Activated effector memory CD4-positive, alpha-beta T cell treated with anti-CD3 and anti-CD28 coated beads, Interleukin-2, amount 50 U/mL, for 16 hours (primary cell): Measurements from ENCODE around the gene CDIPT.
"Not testable (repeated sequence)": the region's sequence is repeated elsewhere in the genome, so short reads cannot be mapped to it uniquely, and the experiment has no call there.

Source experiments
- DNase-seq: peaks from one replicate; pipeline ENCODE4 v3.0.0-alpha.2; 2020

The CDIPT gene

DNA sequence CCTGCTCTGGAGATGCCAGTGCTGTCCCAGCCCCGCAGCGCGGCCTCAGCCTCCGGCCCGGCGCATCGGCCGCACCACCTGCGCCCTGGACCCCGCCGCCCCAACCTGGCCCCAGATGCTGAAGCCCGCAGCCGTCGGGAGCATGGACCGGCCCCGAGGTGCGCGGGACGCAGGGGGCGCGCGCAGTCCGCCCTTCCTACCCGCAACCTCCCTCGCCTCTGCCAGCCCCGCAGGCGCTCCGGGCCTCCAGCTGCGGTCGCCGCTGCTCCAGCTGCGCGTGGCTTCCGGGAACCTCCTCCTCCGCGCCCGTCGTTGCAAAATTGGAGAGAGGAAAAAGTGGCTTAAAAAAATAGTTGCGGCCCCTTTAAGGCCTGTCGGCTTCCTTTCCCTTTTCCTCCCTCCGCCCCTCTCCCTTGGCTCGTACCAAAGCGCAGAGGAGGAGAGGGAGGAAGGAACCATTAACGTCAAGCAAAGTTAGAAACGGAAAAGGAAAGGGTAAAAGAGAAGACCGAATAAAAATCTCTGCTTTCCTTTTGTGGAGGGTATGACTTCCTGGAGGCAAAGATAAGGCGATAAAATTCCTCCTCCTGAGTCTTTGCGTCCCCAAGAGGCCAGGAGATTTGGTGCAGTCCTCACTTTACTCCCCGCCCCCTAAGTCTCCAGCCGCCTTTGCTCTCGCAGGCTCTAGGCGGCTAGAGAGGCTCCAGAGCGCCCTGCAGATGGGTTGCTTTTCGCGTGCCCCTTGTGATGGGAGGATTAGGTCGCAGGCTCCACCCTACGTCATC lies at the start of gene CDIPT:
CDIPT (minus strand) TSS at position 343 of the 785 bp plus-strand sequence. CDS start 369 bp downstream, outside the sequence.
- peak; percentile 97 for DNase-seq

DNA sequence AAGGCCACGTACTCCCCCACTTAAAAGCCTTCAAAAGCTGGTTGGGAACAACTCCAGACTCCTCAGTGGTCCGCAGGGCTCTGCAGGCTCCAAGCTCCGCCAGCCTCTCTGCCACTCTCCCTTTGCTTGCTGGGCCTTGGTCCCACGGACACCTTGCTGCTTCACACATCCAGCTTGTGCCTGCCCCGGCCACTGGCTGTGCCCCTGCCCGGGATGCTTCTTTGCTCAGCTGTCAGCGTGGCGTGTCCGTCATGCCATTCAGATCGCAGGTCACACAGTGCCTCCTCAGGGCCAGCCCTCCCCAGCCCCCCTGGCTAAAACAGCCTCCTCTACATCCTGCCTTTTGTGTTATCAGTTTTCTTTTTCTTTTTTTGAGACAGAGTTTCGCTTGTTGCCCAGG lies 49.1 kb upstream of the CDIPT start:
- DNase-seq: no peak

- DNase-seq: no peak
Measured at GRCh38 chr16:29911676-29912010, 48.6 kb upstream of the CDIPT start.

DNA sequence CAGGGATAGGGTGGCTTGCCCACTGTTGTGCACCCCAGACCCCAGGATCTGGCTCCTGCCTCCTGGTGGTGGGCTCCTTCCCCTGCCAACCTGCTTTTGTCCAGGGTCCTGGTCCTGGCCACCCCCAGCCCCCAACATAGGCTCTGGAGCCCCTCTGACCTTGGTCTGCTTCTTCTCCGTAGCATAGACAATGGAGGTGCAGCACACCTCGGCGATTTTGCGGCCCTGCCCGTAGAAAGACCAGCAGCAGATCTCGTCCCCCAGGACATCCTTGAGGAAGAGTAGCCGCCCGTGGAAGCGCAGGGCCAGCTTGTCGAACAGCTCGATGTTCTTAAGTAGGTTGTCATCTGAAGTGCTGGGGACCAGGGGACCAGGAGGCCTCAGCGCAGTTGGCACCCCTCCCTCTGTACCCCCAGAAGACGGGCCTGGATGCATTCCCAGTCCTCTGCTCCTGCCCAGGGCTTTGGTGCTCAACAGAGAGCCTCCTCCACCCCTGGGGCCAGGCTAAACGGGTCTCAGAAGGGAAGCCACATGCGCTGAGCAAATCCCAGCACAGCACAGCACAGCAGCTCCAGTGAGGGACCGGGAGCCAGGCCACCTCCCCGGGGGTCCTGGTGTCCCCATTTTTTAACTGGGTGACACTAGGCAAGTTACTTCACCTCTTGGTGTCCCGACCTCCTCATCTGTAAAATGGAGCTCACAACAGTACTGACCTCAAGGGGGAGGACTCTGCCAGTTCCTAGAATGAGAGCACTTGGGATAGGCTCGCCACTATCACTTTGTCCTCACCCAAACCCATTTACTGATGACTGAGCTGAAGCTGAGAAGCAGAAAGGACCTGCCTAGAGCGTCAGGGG lies 48.0 kb upstream of the CDIPT start:
- DNase-seq: no peak

GRCh38 chr16:29909851-29910250 lies 46.8 kb upstream of the CDIPT start:
- DNase-seq: not testable (repeated sequence)

DNA sequence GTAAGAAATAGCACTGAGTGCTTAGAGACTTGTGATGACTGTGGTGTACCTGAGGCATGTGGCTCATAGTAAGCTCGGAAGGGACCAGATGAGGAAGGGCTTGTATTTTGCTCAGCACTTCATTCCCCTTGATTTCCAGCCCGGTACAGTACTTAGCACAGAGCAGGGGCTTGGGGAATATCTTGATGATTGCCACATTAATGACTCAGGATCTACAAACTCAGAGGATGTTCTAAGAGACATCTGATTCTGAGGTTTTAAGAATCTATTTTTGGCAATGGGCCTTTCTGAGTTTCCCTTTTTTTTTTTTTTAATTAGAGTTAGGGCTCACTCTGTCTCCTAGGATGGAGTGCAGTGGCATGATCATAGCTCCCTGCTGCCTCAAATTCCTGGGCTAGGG lies 46.4 kb upstream of the CDIPT start:
- no peak for DNase-seq

DNA sequence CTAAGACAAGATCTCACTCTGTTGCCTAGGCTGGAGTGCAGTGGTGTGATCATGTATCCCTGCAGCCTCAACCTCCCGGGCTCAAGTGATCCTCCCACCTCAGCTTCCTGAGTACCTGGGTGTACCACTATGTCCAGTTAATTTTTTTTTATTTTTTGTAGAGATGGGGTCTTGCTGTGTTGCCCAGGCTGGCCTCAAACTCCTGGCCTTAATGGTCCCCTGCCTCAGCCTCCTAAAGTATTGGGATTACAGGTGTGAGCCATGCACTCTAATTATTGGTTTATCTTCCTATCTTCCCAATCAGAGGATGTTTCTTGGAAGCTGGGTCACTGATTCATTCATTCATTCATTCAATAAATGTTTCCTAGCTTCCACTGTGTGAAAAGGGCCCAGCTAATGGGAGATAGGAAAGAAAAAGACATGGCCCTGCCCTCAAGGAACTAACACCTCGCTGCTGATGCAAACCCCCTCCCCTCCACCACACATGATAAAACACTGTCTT lies 45.7 kb upstream of the CDIPT start:
- no peak for DNase-seq

DNA sequence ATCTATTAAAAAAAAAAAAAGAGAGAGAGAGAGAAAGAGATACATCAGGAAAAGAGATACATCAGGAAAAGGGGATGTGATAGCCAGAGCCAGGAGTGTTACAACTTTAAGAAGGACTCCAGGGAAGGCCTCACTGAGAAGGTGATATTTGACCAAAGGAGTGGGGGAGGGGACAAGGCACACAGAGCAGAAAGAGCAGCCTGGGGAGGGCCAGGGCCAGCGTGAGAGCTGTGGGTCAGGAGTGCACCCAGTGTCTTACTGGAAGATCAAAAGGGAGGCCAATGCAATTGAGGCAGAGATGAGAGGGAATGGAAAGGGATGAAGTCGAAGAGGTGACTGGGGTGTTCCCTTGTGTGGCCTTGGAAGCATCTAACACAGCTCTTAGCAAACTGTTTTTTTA lies 44.9 kb upstream of the CDIPT start:
- no peak for DNase-seq

GRCh38 chr16:29906520-29907244 lies 43.7 kb upstream of the CDIPT start:
- DNase-seq: no peak

GRCh38 chr16:29905668-29906067 lies 42.6 kb upstream of the CDIPT start:
- DNase-seq: no peak

- no peak for DNase-seq
Measured at GRCh38 chr16:29904947-29905346, 41.9 kb upstream of the CDIPT start.

GRCh38 chr16:29903590-29903989 lies 40.6 kb upstream of the CDIPT start:
- no peak for DNase-seq

DNA sequence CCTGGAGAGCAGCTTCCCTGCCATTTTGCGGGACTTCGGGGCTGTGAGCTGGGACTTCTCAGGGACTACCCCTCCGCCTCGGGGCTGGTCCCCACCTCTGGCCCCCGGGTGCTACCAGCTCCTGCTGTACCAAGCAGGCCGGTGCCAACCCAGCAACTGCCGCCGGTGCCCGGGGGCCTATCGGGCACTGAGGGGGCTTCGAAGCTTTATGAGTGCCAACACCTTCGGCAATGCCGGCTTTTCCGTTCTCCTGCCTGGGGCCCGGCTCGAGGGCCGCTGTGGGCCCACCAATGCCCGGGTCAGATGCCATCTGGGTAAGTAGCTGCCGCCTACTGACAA lies 38.5 kb upstream of the CDIPT start:
- DNase-seq: no peak

DNA sequence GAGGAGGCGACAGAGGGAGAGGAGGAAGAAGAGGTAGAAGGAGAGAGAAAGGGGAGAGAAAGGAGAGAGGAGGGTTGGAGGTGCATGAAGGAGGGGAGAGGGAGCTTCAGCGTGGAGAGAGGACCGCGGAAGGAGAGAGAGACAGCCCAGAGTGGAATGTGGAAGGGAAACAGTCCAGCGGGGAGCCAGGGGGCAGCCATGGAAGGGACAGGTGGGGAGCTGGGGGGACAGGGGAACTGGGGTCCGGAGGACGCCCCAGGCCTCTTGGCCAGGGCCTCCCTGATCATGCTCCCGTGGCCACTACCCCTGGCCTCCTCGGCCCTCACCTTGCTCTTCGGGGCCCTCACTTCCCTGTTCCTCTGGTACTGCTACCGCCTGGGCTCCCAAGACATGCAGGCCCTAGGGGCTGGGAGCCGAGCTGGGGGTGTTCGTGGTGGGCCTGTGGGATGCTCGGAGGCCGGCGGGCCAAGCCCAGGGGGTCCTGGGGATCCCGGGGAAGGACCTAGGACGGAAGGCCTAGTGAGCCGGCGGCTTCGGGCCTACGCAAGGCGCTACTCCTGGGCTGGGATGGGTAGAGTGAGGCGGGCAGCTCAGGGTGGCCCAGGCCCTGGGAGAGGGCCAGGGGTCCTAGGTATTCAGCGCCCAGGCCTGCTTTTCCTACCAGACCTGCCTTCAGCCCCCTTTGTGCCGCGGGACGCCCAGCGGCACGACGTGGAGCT lies 38.0 kb upstream of the CDIPT start:
- no peak for DNase-seq

GRCh38 chr16:29900102-29900887 lies 37.3 kb upstream of the CDIPT start, which contains the start of gene ASPHD1:
Gene ASPHD1 (plus strand): TSS chr16:29900488. CDS start chr16:29900972, 484 bp downstream.
- peak; percentile 86 for DNase-seq

- peak; percentile 92 for DNase-seq
Measured at GRCh38 chr16:29899516-29900101, 36.6 kb upstream of the CDIPT start, which contains the start of gene SEZ6L2. Gene SEZ6L2 (minus strand): TSS chr16:29899550. CDS start chr16:29899019, 531 bp downstream.

- no peak for DNase-seq
Measured at GRCh38 chr16:29898804-29899515, 35.9 kb upstream of the CDIPT start.

DNA sequence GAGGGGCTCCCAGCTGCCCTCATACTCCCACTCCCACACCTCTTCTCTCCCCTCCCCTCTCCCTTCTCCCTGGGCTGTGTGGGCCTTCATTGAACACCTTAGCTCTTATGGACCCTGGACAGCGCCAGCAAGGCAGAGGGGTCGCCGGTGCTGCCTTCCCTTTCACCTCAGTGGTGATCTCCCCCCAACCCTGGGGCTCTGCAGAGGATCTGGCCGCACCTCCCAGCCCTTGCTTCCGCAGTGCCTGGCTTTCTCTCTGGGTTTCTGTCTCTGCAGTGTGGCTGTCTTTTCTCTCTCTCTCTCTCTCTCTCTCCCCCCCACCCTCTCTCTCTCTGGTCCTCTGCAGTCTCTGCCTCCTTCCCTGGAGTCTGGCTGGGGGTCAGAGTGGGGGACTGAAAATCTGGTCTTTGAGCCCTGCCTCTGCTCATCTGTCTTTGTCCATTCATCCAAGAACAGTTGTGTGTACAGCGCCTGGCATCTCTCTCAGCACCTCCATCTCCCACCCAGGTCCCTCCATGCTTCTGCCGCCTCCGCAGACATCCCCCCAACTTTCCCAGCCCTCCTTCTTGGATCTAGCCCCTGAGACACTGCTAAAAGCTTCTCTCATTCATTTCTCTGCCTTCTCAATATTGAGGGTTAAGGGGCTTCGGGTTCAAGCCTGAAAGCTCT lies 35.2 kb upstream of the CDIPT start:
- no peak for DNase-seq

DNA sequence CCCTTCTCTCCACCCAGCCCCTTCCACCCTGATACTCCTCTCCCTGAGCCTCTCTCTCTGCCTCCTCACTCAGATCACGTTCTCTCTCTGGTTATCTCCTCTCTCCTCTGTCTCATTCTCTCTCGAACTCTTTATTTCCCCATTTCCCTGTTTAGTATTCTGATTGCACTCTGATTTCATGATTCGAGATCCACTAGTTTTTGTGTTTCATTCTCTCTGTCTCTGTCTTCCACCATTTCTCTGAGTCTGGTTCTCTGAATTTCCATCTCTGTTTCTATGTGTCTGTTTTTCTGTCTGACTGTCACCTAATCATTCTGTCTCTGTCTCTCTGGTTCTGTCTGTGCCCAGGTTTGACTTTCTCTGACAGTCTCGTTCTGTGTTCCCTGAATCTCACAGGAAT lies 34.3 kb upstream of the CDIPT start:
- DNase-seq: no peak

GRCh38 chr16:29896841-29897240 lies 33.8 kb upstream of the CDIPT start:
- no peak for DNase-seq
